ENCODE data around the gene PRRX2.

PRRX2 gene

DNA sequence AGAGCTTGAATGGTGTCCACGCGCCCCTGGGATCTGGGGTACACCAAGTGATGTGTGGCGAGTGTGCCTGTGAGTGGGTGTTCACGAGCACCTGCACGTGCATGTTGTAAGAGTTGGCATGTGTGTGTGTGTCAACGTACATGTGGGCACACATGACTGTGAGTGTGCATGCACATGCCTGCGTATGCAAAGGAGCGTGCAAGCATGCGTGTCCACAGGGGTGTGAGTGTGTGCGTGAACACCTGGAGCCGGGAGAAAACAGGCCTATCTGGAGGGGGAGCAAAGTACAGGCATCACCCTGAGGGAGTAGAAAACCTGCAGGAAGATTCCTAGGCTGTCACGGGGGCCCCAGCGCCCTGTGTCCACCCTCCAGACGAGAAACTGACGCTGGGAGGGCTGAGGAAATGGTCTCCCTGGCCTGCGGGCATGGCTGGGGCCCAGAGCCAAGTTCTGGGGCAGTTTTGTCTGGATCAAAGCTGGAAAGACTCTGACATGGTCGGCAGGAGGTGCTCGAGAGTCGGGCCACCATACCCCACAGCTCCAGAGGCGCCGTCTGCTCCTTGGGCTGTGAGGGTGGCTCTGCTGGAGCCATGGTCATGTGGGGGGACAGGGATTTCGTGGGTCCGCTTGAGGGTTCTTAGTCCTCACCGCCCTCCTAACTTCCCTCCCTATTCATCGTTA, 55.6 kb downstream of the PRRX2 start:
- no peak overlapping the region for H3K4me3 ChIP-seq (ENCODE audit: low read depth, low read length)
- no peak for DNase-seq (ENCODE audit: low read depth)
- TF ChIP-seq, protein P1, sequence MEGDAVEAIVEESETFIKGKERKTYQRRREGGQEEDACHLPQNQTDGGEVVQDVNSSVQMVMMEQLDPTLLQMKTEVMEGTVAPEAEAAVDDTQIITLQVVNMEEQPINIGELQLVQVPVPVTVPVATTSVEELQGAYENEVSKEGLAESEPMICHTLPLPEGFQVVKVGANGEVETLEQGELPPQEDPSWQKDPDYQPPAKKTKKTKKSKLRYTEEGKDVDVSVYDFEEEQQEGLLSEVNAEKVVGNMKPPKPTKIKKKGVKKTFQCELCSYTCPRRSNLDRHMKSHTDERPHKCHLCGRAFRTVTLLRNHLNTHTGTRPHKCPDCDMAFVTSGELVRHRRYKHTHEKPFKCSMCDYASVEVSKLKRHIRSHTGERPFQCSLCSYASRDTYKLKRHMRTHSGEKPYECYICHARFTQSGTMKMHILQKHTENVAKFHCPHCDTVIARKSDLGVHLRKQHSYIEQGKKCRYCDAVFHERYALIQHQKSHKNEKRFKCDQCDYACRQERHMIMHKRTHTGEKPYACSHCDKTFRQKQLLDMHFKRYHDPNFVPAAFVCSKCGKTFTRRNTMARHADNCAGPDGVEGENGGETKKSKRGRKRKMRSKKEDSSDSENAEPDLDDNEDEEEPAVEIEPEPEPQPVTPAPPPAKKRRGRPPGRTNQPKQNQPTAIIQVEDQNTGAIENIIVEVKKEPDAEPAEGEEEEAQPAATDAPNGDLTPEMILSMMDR (IDR thresholded peaks at IDR 0.05; ENCODE audit: control insufficient read depth, extremely low read depth, insufficient read depth): 0 out of 2 replicates have a peak, but pooled peaks have one; percentile 21

DNA sequence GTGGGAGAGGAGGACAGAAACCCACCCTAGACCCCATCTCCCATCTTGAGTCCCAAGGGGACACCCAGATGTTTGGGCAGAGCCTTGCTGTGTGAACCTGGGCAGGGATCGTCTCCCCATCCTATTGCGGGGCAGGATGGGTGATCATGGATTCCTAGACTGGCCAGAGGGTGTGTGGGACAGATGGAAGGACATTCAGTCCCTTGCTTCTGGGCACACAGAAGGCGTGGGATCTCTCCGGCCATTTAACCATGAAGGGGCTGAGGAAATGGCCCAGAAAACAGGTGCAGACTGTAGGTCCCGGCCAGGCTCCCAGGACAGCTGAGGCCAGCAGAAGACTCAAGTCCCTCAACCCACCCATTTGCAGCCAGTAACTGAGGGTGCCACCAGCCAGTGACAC, 57.5 kb downstream of the PRRX2 start:
- no peak for DNase-seq (ENCODE audit: low read depth)
- H3K4me3 ChIP-seq (ENCODE audit: low read depth, low read length): no peak overlapping the region
- TF ChIP-seq, protein P1 (IDR thresholded peaks at IDR 0.05; ENCODE audit: control insufficient read depth, extremely low read depth, insufficient read depth): no peak

DNA sequence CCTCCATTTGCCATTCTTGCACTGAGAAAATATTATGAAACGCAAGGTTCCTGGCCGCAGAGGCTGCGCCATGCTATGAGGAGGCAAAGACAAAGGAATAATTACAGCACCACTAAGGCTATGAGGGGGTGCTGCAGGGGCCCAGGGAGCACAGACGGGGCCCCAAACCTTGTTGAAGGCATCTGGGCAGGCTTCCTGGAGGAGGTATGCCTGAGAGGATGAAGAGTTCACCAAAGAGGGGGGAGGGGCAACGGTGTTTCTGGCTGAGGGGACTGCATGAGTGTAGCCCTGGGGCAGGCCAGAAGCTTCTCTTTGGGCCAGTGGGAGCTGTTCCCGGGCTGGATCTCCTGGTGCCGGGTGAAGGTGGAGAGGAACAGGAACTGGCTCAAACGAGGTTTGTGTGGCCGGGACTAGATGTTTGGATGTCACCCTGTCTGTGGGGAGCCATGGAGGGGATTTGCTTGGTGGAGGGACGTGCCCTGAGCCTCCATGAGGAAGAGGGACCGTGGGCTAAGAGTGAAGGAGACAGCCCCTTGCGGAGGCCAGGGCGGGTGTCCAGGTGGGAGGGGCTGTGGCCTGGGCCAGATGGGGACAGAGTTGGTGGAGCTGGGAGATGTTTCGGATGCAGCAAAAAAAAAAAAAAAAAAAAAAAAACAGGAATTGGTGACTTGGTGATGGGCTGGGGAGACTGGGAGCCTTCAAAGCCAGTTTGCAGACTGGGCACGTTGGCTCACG, 59.2 kb downstream of the PRRX2 start:
- no peak overlapping the region for H3K4me3 ChIP-seq (ENCODE audit: low read depth, low read length)
- DNase-seq (ENCODE audit: low read depth): no peak
- TF ChIP-seq, protein P1 (IDR thresholded peaks at IDR 0.05; ENCODE audit: control insufficient read depth, extremely low read depth, insufficient read depth): no peak

DNA sequence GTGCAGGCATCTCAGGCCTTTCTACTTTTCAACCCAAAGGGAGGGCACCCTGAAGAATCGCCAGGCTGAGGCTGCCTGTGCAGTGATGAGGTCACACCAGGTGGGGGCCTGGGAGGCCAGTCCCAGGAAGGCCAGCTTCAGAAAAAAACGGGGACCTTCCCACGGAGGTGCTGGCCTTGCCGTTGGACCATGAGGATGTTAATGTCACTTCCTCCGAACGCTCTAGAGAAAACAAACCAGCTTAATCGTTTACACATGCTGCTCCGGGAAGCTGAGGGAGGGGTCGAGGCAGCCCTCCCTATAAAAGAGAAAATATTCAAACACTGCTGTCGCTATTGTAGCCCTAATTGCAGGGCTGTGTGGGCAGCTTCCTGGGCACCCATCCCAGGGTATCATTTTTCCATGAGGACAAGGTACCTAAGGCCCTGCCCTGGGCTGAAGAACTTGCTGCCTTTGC, 60.4 kb downstream of the PRRX2 start:
- no peak for DNase-seq (ENCODE audit: low read depth)
- TF ChIP-seq, protein P1 (IDR thresholded peaks at IDR 0.05; ENCODE audit: control insufficient read depth, extremely low read depth, insufficient read depth): no peak
- H3K4me3 ChIP-seq (ENCODE audit: low read depth, low read length): no peak overlapping the region

DNA sequence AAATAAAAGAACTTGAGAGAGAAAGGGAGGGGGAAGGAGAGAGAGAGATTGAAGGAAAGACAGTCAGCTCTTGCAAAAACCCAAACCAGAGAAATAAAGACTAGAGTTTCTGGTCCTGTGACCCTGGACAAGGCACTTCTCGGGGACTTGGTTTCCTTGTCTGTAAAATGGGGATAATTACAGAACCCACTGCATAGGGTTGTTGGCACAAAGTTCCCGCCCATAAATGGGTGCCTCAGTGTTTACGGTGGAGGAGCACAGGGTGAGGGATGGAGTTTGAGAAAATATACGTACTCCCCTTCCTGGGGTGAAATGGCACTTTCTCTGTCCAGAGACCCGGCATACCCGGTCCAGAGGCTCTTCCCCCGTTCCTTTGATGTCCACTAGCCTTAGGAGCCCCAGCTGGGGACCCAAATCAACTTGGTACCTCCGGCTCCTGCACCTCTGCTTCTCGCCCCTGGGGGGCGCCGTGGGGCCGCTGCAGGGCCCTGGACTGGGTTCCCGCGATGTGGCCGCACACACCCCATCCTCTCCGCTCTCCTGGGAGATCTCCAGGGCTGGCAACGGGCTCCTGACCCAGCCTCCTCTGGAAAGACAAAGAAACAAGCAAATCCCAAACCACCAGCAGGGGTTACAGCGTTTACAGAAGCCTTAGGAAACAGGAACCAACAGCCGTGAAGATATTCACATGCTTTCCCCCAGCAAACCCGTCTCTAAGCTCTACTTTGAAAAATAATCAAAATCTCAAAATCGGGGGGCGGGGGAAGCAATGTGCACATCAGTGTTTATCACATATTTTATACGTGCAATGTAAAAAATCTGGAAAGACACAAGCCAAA, 61.1 kb downstream of the PRRX2 start:
- TF ChIP-seq, protein P1 (IDR thresholded peaks at IDR 0.05; ENCODE audit: control insufficient read depth, extremely low read depth, insufficient read depth): peak; percentile 72
- peak; percentile 74 for DNase-seq (ENCODE audit: low read depth)
- no peak overlapping the region for H3K4me3 ChIP-seq (ENCODE audit: low read depth, low read length)

DNA sequence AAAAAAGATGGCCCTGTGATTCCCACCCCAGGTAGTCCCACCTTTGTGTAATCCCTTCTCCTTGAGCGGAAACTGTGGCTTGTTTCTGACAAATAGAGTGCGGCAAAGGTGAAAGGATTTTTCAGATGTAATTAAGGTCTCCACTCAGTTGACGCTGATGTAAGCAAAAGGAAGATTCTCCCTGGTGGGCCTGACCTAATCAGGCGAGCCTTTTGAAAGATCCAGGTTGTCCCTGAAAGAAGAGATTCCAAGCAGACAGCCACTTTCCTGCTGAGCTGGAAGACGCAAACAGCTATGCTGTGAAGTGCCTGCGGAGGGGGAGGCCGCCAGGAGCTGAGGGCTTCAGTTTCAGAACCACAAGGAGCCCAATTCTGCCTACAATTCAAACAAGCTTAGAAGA, 63.3 kb downstream of the PRRX2 start:
- DNase-seq (ENCODE audit: low read depth): no peak
- TF ChIP-seq, protein P1 (IDR thresholded peaks at IDR 0.05; ENCODE audit: control insufficient read depth, extremely low read depth, insufficient read depth): no peak
- H3K4me3 ChIP-seq (ENCODE audit: low read depth, low read length): no peak overlapping the region

Measured in LNCaP clone FGC (cell line).